HFFc6 (cell line): ENCODE results near the gene COL25A1. TPM values are rescaled to one million over a fixed set of nuclear protein-coding genes. Genes with fewer than 3 reads are reported as not detected.

Experiments used
- DNase-seq: peaks from one replicate; pipeline ENCODE4 v3.0.0-alpha.2; 2018
- H3K27ac Mint-ChIP-seq: 2 replicates; pipeline ENCODE4 v1.8.0; 2020; ENCODE audit warnings: mild to moderate bottlenecking, mixed read lengths
- H3K27me3 Mint-ChIP-seq: 2 replicates; pipeline ENCODE4 v1.8.0; 2021; ENCODE audit warnings: mild to moderate bottlenecking, moderate library complexity, mixed read lengths; ENCODE audit not compliant: insufficient read depth
- H3K36me3 Mint-ChIP-seq: 2 replicates; pipeline ENCODE4 v1.8.0; 2021; ENCODE audit warnings: low read depth, mixed read lengths
- H3K4me1 Mint-ChIP-seq: 2 replicates; pipeline ENCODE4 v1.8.0; 2020; ENCODE audit warnings: low read depth, mixed read lengths
- H3K4me3 Mint-ChIP-seq: 2 replicates; pipeline ENCODE4 v1.8.0; 2020; ENCODE audit warnings: mild to moderate bottlenecking, moderate library complexity, mixed read lengths
- H3K9me3 Mint-ChIP-seq: 2 replicates; pipeline ENCODE4 v1.8.0; 2020; ENCODE audit warnings: mild to moderate bottlenecking, mixed read lengths
- total RNA-seq, 6 experiments: library from RNA; stranded (reverse); fragmentation: NEBNext Ultra II Directional; extraction: Animal tissue kit (Norgen Biotek cat#: 25700); gene quantifications; 2 replicates in 1 of 6; 3 replicates in 5 of 6; pipeline ENCODE4 v1.2.3, GENCODE V29; 2021
- TF ChIP-seq, protein P1 (sequence below): fragments of 200-600 bp; sonication (generic); IDR thresholded peaks from 2 replicates; pipeline ENCODE4 v1.5.0; 2021; ENCODE audit warnings: antibody characterized with exemption, mild to moderate bottlenecking

The COL25A1 gene
- total RNA-seq, 6 experiments from 2014 or later = not detected

DNA sequence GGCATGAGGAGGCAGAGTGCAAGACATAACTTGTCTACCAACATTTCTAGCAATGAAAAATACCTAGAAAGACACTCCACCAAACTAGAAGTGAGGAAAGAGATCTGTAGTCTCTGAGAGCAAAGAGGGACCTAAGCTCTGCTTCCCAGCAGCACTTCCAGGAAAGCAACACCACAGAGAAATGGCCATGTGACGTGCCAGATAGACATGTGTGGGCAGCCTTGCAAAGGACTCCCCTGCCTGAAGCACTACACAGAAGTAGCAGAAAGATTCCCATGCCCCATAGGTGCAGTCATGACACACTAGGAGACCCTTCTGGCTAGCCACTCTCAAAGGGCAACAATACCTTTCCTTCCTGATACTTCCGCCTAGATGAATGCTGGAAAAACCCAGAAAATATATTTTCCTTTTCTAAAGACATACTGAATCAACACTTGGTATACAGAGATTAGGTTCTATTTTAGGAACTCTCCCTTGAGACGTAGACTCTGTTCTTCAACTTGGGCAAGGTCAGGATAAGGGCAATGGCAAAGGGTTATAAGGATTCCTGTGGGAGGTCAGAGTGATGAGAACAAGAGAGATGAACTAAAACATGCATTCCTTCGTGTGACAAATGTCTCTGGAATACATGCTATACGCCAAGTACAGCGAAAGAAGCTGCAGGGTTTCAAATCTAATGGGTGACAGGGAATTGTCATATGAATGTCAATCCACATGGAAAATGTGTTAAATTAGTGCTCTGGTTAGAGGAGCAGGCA is 352.1 kb downstream of the COL25A1 start:
- Mint-ChIP-seq H3K9me3 (no peaks in the 10 kb centered on the region; the same call in 1 of the 2 replicates), H3K36me3 (no peaks in the 10 kb centered on the region), H3K4me3 (no peak overlapping the region), H3K4me1 (peaks cover 15% of the 10 kb centered on the region), H3K27me3 (peaks cover 3% of the 10 kb centered on the region), H3K27ac (no peak overlapping the region)
- TF ChIP-seq, protein P1, sequence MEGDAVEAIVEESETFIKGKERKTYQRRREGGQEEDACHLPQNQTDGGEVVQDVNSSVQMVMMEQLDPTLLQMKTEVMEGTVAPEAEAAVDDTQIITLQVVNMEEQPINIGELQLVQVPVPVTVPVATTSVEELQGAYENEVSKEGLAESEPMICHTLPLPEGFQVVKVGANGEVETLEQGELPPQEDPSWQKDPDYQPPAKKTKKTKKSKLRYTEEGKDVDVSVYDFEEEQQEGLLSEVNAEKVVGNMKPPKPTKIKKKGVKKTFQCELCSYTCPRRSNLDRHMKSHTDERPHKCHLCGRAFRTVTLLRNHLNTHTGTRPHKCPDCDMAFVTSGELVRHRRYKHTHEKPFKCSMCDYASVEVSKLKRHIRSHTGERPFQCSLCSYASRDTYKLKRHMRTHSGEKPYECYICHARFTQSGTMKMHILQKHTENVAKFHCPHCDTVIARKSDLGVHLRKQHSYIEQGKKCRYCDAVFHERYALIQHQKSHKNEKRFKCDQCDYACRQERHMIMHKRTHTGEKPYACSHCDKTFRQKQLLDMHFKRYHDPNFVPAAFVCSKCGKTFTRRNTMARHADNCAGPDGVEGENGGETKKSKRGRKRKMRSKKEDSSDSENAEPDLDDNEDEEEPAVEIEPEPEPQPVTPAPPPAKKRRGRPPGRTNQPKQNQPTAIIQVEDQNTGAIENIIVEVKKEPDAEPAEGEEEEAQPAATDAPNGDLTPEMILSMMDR = no peak
- DNase-seq = no peak

DNA sequence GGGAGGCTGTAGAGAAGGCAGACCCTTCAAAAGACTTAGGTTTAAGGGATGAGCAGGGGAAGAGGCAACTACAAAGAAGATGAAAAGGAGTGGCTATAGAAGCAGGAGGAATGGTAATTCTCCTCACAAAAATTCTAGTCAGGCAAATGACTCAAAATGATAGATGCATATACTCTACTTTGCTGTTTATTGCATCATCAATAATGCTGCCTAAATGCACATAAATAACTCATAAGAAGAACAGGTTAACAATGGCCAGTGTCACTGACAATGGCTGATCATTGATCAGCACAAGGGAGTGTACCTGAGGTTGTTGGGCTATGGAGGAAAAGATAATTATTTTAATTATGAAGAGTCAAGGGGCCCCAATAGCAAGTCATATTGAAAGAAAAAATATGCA is 354.9 kb downstream of the COL25A1 start:
- H3K4me3 Mint-ChIP-seq = no peak overlapping the region
- H3K9me3 Mint-ChIP-seq = no peaks in the 10 kb centered on the region; the same call in 1 of the 2 replicates
- H3K4me1 Mint-ChIP-seq = peaks cover 15% of the 10 kb centered on the region
- DNase-seq = no peak
- H3K27me3 Mint-ChIP-seq = peaks cover 3% of the 10 kb centered on the region
- H3K36me3 Mint-ChIP-seq = no peaks in the 10 kb centered on the region
- no peak overlapping the region for H3K27ac Mint-ChIP-seq
- TF ChIP-seq, protein P1 = no peak

DNA sequence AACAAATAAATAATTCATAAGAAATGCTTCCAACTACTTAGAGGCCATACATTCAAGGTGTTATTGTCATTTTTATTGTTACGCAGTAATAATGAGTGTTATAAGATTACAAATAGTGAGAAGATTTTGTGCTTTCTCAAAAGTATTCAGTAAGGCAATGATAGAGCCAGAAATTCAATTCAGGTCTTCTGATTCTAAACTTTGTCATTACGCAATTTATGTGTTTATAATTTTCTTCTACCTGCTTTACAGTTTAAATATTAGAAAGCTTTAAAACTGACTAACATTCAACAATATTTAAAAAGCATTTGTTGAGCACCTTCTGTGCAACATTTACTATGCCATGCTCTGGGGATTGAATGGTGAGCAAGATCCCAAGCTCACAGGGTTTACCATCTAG is 356.2 kb downstream of the COL25A1 start:
- H3K9me3 Mint-ChIP-seq = no peaks in the 10 kb centered on the region; the same call in 1 of the 2 replicates
- no peak overlapping the region for H3K4me3 Mint-ChIP-seq
- no peak for DNase-seq
- no peak overlapping the region for H3K27ac Mint-ChIP-seq
- TF ChIP-seq, protein P1 = no peak
- H3K4me1 Mint-ChIP-seq = peaks cover 15% of the 10 kb centered on the region
- H3K36me3 Mint-ChIP-seq = no peaks in the 10 kb centered on the region
- H3K27me3 Mint-ChIP-seq = peaks cover 3% of the 10 kb centered on the region

DNA sequence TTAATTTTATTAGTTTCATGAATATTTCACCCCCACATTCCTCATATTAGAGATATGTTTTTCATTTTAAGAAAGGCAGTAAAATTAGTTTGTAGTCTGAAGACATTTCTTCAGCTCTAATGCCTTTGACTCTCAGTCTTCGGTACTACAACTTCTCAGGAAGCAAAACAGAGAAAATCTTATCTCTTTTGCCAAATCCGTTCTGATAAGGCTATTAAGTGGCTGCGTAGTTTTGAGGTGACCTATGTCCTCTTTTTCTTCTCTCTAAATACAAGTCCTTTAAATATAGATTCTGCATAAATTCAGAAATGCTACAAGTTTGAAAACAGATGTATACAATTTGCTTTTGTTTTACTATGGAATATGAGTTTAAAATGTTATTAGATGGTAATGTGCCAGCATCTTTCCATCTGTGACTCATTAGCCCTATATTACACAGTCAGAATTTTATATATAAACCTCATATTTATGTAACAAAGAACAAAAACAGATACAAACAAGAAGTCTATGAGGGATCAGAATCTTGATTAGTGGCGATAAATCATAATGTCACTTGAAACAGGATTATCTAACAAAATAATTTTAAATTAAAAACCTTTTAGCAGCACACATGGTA is 358.4 kb downstream of the COL25A1 start:
- Mint-ChIP-seq H3K4me1 (peaks cover 5% of the 10 kb centered on the region), H3K36me3 (no peaks in the 10 kb centered on the region), H3K27me3 (peaks cover 3% of the 10 kb centered on the region; the same call in 1 of the 2 replicates), H3K27ac (no peak overlapping the region), H3K4me3 (no peak overlapping the region), H3K9me3 (no peaks in the 10 kb centered on the region; the same call in 1 of the 2 replicates)
- DNase-seq = no peak
- TF ChIP-seq, protein P1 = no peak

DNA sequence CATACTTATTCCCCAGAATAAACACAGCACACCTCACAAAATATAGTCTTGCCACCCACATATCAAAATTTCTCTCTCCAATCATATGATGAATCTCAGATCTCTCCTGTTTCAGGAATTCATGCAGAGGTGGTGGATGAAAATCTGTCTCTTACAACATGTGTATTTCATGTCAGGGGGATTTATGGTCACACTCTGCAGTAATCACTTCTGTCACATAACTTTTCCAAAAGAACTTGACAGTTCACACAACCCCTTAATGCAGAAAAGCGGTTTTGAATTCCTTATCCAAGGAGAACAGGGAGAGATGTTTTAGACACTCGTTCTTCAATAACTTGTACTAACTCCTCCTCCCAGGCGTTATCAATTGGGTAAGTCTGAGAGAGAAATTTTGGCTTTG is 359.1 kb downstream of the COL25A1 start:
- Mint-ChIP-seq H3K9me3 (no peaks in the 10 kb centered on the region; the same call in 1 of the 2 replicates), H3K27ac (no peak overlapping the region), H3K4me1 (peaks cover 5% of the 10 kb centered on the region), H3K36me3 (no peaks in the 10 kb centered on the region), H3K27me3 (peaks cover 3% of the 10 kb centered on the region; the same call in 1 of the 2 replicates), H3K4me3 (no peak overlapping the region)
- TF ChIP-seq, protein P1 = no peak
- DNase-seq = no peak
